Stimulated activated CD8-positive, alpha-beta memory T cell treated with anti-CD3 and anti-CD28 coated beads, Interleukin-4, amount 100 ng/mL, for 48 hours (primary cell): ENCODE measurements around the gene BTBD16.

Experiments used
- DNase-seq: peaks from one replicate; pipeline ENCODE4 v3.0.0-alpha.2; 2020

The BTBD16 gene

DNA sequence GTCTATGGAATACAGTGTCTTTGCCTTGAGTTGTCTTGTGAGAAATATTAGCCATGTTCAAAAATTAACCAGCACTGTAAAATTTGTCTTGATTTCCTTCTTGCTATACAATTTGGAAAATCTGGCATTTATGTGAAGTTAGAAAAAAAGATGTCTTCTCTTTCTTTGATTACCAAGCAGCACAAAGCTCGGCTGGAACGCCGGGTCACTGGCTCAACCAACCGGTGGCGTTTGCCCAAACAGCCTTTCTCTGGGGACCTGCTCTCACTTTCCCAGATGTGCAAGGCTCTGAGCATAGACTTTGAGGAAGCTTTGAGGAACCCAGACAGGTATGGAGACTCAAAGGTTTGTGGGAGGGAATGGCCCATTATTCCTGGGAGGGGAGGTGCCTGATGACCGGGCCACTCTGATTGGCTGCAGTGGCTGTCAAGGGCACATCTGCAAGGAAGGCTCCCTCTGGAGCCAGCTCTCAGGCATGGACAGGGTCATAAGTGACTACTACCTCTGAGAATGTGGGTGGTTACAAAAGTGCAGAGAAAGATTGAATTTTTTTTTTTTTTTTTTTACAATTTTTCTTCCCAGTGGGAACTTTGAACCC is 5.6 kb downstream of the BTBD16 start:
- DNase-seq: no peak

DNA sequence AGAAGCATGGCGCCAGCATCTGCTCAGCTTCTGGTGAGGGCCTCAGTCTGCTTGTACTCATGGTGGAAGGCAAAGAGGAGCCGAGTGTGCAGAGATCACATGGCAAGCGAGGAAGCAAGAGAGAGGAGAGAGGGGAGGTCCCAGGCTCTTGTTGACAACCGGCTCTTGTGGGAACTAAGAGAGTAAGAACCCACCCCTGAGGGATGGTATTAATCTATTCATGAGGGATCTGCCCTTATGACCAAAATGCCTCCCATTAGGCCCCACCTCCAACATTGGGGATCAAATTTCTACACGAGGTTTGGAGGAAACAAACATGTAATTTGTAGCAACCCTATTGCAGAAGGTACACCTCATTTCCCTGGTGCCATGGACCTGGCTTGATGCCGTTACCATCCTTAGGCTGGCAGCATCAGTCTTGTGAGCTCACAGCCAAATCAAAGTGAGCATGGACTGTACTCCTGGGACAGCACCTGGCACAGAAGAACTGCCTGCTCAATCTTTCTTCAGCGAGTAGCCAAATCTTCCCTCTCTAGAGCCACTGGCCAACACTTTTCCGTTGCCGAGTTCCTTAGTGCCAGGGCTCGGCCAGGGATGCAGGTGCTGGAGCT is 6.5 kb downstream of the BTBD16 start:
- no peak for DNase-seq

DNA sequence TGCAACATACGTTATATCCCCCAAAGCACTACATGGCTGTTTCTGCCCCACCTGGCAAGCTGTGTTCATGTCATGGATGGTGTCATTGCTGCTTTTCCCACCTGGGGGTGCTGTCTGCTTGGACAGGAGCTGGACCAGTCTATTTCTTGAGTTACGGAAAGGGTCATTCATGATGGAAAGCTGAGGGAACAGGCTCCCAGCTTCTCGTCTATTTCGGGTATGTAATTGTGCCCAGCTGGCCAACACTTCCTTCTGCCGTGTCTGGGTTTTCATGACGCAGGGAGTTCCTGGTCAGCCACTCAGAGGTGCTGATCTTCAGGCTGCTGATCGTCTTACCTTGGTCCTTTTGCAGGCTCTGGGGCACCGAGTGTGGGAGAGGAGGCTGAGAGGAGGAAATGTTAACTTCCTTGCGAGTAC is 8.6 kb downstream of the BTBD16 start:
- DNase-seq: peak; percentile 48

DNA sequence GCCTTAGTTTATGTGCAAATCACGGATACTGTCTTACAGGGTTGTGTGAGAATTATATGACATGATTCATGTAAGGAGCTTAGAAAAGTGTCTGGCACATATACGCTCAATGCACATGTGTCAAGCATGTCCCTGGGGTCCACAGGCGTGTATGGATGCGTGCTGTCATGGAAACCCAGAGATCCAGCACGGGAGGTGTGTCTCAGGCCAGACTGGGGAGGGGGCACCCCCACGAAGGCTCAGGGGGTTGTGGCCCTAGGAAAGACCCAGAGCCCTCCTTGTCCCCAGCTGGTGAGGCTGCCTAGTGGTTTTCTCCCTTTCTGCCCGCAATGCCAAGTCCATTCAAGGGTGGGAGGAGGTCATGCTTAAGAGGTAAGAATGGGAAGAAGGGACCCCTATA is 9.1 kb downstream of the BTBD16 start:
- no peak for DNase-seq

DNA sequence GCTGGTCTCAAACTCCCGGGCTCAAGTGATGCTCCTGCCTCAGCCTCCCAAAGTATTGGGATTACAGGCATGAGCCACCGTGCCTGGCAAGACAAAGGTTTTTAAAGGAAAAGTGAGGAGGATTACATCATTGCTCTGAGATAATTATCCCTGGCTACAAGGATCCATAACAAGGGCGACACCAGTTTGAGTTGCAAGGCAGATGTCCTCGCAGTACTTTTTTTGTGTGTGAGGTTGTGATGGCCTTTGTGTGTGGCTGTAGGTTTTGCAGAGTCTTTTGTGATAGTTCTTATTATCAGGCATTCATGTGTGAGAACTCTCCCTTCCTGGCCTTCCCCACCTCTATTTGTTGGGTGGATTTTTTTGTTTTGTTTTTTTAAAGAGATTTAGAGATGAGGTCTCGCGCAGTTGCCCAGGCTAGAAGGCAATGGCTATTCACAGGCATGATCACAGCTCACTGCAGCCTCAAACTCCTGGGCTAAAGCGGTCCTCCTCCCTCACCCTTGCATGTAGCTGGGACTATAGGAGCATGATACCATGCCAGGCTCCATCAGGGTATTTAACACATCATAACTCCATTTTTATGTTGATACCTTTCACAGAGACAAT is 10.0 kb downstream of the BTBD16 start:
- no peak for DNase-seq

DNA sequence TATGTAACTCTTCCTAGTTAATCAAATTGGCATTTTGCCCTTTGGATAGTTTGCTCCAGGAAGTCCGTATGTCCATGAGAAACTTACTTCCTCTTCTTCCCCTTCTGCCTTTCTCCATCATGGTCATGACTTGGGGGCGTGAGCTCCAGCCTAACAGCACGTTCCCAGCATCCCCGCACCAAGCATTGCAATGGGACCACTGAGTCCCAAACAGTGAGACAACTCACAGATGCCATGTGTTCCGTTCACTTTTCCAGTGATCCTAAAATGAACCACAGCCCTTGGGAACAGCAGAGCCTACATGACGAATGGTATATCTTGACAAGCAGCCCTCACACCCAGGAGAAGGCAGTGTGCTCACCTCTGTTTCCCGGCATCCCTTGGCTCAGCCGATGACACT is 10.7 kb downstream of the BTBD16 start:
- DNase-seq: no peak

DNA sequence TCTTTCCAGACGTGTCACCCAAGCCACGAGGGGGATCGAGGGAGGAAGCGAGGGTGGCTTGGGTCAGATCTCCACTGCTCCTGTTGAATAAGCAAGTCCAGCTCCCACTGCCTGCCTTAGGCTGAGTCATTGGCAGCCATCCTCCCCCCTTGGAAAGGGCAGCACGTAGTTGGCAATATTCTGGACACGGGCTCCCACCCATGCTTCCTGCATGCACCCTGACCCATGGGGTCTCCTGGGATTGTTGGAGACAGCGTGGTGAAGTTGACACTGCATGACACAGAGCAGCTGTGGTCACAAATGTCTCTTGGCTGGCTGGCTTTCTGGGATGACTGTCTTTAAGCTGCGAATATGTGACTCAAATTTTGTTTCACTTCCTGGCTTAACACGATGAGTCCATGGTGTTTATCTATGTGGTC is 11.2 kb downstream of the BTBD16 start:
- no peak for DNase-seq

DNA sequence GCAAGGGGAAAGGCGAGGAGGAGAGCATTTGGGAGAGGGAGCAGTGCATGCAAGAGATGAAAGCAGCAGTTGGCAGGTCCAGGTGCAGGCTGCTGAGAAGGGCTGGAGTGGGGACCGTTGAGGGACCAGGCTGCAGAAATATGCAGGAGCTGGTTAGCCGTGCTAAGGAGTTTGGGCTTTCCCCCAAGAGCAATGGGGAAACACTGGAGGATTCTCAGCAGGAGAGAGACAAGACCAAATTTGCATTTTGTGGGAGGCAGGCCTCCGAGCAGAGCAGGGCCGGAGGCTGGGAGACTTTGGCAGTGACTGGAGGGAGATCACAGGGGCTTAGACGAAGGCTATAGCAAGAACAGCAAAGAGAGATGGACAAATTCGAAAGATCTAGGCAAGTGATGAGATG is 11.8 kb downstream of the BTBD16 start:
- DNase-seq: no peak

DNA sequence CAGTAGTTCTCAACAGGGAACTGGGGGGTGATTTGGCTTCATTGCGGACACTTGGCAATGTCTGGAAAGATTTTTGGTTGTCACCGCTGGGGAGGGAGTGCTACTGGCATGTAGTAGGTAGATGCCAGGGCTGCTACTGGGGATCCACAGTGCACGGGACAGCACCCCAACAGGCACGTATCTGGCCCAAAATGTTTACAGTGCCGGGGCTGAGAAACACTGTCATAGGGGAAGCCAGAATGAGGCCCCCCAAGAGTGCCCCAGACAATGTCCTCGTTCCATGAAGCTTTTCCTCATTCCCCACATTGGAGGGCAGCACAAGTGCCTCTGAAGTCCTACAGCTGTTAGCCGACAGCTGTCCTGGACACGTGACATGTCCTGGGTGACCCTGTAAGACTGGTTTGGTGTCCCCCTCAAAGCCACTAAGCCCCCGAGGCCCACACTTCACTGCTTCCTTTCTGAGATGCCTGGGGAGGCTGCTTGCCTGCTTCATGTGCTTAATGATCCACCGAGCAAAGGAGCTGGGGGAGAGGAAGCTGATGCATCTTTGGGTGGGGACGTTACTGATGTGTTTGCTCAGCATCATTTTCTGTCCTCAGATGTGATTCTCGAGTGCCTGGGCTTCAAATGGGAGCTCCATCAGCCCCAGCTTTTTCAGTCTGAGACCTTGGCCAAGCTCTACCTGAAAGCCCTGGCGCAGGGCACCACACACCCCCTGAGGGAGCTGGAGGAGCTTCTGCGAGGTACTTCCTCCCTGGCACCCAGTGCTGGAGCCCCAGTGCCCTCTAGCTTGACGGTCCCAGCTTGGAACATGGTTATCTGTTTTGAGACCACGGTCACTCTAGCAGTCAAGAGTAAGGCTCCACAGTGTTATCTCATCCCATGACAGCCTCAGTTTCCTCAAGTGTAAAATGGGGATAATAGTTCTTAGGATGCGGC is 14.7 kb downstream of the BTBD16 start:
- DNase-seq: no peak

DNA sequence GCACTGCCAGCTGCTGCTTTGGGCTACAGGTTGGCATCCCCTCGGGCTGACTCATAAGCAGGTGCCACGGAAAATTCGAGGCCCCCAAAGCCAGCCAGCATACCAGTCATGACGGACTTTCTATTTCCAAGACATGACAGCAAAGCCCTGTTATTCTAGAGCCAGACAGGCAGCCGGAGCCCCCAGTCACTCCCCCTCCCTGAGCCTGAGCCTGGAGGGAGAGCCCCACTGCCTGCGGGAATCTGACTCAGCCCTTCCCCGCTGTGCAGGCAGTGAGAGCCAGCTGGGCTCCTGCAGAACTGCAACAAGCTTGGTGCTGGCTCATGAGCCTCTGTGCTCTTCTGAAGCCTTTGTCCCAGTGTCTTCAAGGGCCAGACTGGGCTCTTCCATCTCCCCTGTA is 15.8 kb downstream of the BTBD16 start:
- DNase-seq: no peak

DNA sequence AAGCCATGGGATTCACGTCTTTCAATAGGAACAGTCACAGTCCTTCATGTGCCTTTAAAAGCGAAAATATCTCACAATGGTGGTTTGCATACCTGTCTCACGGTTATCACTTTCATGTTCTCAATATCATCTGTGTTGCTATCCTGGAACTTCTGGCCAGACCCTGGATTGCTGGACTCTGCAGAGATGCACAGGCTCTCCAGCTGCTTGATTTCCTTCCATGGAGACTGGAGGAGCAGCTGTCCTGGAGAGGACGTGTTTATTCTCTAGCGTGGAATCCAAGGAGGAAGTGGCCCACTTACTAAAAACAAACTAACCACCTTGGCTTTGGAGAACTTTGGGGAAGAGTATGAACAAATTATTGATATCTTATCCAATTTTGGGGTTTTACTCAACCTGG is 16.5 kb downstream of the BTBD16 start:
- no peak for DNase-seq

DNA sequence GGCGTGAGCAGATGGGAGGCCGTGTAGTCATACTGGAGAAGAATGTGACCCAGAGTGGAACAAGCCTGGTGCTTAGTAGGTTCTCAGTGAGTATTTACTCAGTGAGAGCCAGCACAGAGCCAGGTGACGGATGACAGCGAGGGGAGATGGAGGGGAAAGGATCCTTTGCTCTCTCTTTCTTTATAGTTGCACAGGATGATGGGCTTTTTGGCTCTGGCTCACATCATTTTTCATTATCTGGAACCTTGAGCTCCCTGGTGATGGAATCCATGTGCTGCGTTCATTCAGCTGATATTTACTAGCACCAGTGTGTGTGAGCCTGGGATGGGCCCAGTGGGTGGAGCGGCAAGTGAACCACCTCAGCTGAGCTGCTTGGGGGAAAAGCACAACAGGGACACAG is 17.2 kb downstream of the BTBD16 start:
- DNase-seq: no peak

DNA sequence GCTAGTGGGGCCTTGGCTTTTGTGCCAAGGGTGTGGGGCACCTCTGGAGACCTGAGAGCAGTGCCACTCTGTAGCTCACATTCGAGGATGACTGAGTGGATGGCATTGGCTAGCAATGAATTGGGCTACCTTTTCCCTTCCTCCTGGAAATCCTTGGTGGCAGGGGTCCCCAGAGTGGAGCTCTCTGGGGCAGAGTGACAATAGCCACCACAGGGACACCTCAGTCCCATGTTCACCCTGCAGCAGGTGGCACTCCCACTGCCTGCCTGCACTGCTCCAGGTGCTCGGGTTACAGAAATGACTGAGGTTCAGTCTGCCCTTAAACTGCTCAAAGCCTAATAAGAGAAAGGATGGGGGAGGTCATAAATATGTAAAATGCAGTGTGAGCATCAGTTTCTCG is 17.8 kb downstream of the BTBD16 start:
- DNase-seq: no peak

DNA sequence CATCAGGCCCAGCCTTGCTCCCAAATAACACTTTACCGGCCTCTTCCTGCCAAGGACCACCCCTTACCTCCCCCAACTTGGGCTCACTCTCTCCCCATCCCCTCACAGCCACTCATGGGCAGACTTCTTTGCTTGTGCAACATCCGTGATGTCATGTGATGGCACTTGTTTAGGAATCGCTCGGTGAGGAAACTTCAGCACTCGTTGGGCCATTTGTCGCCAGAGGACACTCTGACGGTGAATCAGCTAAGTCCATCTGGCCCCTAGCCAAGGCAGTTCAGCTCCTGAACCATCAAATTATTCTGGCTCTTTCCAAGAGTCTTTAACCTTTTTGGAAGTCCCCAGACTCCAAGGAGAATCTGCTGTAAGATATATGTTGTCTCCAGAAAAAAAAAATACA is 19.2 kb downstream of the BTBD16 start:
- DNase-seq: no peak

DNA sequence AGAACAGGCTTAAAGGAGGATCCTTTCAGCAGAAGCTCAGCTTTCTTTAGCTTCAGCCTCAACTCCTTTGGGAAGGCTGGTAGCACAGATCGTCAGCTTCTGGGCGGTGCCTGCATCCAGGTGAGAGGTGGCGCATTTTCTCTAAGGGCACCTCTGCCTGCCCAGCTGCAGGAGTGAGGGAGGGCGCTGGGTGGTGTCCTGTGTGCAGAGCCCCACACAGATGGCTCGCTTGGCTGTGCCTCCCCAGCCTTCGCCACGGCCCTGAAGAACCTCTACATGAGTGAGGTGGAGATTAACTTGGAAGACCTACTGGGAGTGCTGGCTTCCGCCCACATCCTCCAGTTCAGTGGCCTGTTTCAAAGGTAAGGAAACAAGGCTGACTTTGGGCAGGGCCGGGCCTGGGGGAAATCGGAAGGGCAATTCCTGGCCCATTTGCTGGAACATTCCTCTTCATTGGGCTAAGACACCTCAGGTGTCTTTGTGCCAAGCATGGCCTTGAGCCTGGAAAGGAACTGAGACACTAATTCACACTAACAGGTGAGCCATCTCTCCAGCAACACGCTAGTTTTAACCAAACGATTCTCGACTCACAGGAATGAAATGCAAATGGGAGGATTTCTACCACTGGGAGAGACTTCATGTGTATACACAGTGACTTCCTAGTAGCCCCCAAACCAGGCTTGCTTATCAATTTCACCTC is 19.9 kb downstream of the BTBD16 start:
- DNase-seq: no peak

DNA sequence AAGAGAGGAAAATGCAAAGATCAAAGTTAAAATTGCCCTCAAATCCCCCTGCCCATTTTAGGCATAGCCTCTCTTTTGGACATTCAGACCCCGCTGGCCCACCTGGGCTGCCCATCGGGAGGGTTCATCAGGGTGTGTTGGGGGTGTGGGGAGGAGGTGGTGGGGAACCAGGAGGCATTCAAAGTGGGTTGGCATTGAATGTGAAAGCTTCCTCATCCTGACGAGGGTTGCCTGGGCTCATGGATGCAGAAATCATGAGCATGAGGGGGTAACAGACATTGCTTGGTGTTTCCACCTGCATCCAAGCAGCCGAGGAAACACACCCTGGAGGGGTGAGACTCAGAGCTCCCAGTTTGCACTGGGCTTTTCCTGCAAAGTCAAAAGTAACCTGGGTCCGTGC is 20.6 kb downstream of the BTBD16 start:
- DNase-seq: no peak

DNA sequence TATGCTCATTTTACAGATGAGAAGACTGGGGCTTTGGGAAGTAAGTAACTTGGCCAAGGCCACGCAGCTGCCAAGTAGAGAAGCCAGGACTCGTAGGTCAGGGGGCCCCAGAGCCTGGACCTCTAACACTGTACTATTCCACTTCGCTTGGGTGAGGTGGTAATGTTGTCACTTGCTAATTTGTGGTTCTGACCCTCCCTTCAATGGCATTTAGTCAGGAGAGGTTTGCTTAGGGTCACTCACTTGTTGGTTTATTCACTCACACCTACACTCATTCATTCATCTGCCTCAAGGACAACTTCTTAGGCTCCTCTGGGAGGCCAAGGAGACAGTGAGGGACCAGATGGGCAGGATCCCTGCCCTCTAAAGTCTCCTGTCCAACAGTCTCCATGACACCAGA is 21.3 kb downstream of the BTBD16 start:
- no peak for DNase-seq

DNA sequence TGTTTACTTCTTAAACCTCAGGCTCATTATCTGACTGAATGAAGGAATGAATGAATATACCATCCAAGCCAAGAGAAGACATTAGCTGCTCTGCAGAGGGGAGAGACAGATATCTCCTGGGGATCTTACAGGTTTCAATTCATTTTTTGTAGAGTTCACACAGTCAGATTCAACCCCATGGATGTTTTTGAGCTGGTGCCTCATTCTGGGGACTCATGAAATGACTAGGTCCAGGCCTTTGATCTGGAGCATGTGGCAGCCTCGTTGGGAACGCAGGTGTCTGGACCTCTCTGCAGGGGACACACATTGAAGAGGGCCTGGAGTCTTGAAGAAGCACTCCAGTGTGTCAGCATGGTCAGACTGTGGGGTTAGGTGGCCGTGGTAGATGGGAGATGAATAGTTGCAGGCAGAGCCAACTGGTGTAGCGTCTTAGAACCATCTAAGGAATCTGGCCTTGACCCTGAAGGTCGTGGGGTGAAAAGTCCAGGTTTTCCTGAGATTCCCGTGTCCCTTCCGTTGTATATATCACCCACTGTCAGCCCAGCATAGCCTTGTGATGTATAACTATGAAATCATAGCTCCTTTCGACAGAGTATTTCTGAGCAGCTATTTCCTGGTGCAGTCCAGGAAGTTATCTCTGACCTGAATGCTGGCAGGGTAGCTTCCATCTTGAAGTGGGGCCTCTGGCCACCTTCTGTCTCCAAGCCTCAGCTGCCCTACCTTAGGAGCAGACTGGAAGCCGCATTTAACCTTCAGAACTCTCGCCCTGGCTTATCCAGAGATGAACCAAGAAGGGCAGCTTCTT is 22.3 kb downstream of the BTBD16 start:
- no peak for DNase-seq

DNA sequence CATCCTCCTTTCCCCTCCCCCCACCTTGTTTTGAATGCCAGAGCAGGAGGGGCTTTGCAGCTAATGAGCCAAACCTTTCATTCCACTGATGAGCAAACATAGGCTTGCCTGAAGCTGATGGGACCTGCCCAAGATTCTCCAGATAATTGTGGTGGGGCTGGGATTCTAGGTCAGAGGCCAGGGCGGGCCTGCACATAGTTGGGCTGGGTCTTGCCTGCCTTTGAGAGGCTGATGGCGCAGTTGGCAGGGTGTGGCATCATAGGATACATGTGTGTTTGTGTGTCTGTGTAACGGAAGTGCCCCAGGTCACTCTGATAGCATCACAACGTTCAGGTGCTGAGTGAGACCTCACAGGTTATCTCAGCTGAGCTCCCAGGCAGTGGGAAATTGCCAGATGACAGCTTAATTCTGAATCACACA is 22.9 kb downstream of the BTBD16 start:
- DNase-seq: no peak

DNA sequence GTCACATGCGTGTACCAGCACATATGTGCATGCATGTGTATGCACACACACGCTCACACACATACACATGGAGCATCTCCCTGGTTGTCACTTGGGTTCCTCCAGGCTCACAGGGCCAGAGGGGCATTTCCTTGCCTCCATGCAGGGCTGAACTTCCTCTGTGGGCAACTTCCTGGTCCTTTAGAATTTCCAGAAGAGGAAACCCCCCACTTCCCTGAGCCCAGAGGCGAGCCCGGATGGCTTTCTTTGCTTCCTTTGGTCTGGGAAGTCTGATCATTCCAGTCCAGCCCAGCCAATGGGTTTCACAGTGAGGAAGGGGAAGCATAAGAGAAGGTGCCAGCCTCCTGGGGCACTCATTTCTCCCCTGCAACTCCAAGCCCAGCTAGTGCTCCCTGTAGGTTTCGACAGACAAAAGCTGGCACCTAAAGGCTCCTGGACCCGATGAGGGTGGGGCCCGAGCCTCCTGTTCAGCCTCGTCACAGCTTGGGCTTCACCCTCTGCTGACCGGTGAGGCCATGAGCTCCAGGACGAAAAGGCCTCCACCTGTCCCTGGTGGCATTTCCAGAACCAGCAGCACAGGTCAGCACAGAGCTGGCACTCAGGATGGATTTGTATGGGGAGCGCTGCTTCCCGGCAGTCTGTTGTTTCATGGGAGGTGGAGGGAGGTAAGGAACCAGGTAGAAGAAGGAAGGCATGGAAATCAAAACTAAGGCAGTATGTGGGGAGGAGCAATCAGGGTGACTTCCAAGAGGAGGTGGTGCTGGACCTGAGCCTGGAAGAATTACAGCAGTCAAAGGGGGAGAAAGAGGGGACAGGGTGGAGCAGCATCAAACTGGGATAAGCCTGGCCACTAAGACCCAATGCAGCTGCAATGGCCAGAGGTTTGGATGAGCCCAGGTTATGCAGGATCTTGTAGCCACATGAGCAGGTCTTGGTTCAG is 23.7 kb downstream of the BTBD16 start:
- no peak for DNase-seq

DNA sequence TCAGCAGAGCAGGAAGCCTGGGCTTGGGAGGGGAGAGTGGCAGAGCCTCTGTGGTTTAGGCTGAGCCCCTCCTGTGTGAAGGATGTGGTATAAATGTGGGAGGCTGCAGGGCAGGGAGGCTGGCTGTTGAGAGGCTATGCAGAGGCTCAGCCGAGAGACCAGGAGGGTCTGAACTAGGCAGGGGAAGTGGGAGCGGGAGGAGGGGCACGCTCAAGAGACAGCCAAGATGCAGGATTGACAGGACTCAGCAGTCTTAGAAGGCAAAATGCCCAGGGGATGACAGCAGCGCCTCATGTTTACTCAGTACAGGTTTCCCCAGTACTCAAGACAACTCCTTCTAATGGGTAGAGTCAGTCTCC is 24.3 kb downstream of the BTBD16 start:
- DNase-seq: no peak
